HEK293 (cell line): ENCODE results near the gene C19orf33.

Source experiments
- BCL11A ChIP-seq: fragments of 450-650 bp; formaldehyde crosslinking; IDR thresholded peaks from 2 replicates; pipeline ENCODE4 v1.5.1; 2016; ENCODE audit warnings: low read depth, missing biosample characterization, missing genetic modification characterization
- FEZF1 ChIP-seq: fragments of 450-650 bp; formaldehyde crosslinking; IDR thresholded peaks from 2 replicates; pipeline ENCODE4 v1.5.1; 2016; ENCODE audit warnings: missing biosample characterization, missing genetic modification characterization
- KLF9 ChIP-seq: fragments of 450-650 bp; formaldehyde crosslinking; IDR thresholded peaks from 2 replicates; pipeline ENCODE4 v1.5.1; 2016; ENCODE audit warnings: missing biosample characterization, missing genetic modification characterization, low read depth
- PATZ1 ChIP-seq: fragments of 450-650 bp; formaldehyde crosslinking; IDR thresholded peaks from 2 replicates; pipeline ENCODE4 v1.5.1; 2016; ENCODE audit warnings: missing biosample characterization, missing genetic modification characterization
- ZBTB8A ChIP-seq: fragments of 450-650 bp; formaldehyde crosslinking; IDR thresholded peaks from 2 replicates; pipeline ENCODE4 v1.5.1; 2016; ENCODE audit warnings: missing biosample characterization, missing genetic modification characterization
- ZNF146 ChIP-seq: fragments of 450-650 bp; formaldehyde crosslinking; IDR thresholded peaks from 2 replicates; pipeline ENCODE4 v1.5.1; 2016; ENCODE audit warnings: missing biosample characterization, missing genetic modification characterization
- ZNF16 ChIP-seq: fragments of 450-650 bp; formaldehyde crosslinking; IDR thresholded peaks from 2 replicates; pipeline ENCODE4 v1.5.1; 2016; ENCODE audit warnings: low read depth, missing biosample characterization, missing genetic modification characterization
- ZNF211 ChIP-seq: fragments of 450-650 bp; formaldehyde crosslinking; IDR thresholded peaks from 2 replicates; pipeline ENCODE4 v1.5.1; 2016; ENCODE audit warnings: low read depth, missing biosample characterization, missing genetic modification characterization
- ZNF248 ChIP-seq: fragments of 450-650 bp; formaldehyde crosslinking; IDR thresholded peaks from 2 replicates; pipeline ENCODE4 v1.5.1; 2017; ENCODE audit warnings: missing biosample characterization, missing genetic modification characterization
- ZNF274 ChIP-seq, 2 experiments: fragments of 200-500 bp in 1 of 2; fragments of 450-650 bp in 1 of 2; sonication (Bioruptor generic) in 1 of 2; formaldehyde crosslinking in 1 of 2; IDR thresholded peaks; 2 replicates each; pipeline versions ENCODE4 v1.5.1 to v1.6.1; 2014 to 2016; ENCODE audit warnings: borderline replicate concordance in 1 of 2, inconsistent platforms in 1 of 2, low read length in 1 of 2, missing biosample characterization in 1 of 2, missing genetic modification characterization in 1 of 2
- ZNF292 ChIP-seq: fragments of 450-650 bp; formaldehyde crosslinking; IDR thresholded peaks from 2 replicates; pipeline ENCODE4 v1.5.1; 2016; ENCODE audit warnings: low read depth, missing biosample characterization, missing genetic modification characterization, borderline replicate concordance
- ZNF311 ChIP-seq: fragments of 450-650 bp; formaldehyde crosslinking; IDR thresholded peaks from 2 replicates; pipeline ENCODE4 v1.5.1; 2017; ENCODE audit warnings: missing biosample characterization, missing genetic modification characterization, borderline replicate concordance
- ZNF37A ChIP-seq: fragments of 450-650 bp; IDR thresholded peaks from 2 replicates; pipeline ENCODE4 v1.5.1; 2018; ENCODE audit warnings: missing biosample characterization, missing genetic modification characterization
- ZNF501 ChIP-seq: fragments of 450-650 bp; formaldehyde crosslinking; IDR thresholded peaks from 2 replicates; pipeline ENCODE4 v1.5.1; 2016; ENCODE audit warnings: missing biosample characterization, missing genetic modification characterization
- ZNF548 ChIP-seq: fragments of 450-650 bp; formaldehyde crosslinking; IDR thresholded peaks from 2 replicates; pipeline ENCODE4 v1.5.1; 2016; ENCODE audit warnings: missing biosample characterization, missing genetic modification characterization
- ZNF623 ChIP-seq: fragments of 450-650 bp; formaldehyde crosslinking; IDR thresholded peaks from 2 replicates; pipeline ENCODE4 v1.5.1; 2016; ENCODE audit warnings: missing biosample characterization, missing genetic modification characterization
- ZNF624 ChIP-seq: fragments of 450-650 bp; formaldehyde crosslinking; IDR thresholded peaks from 2 replicates; pipeline ENCODE4 v1.5.1; 2017; ENCODE audit warnings: missing biosample characterization, missing genetic modification characterization
- ZNF645 ChIP-seq: fragments of 450-650 bp; formaldehyde crosslinking; IDR thresholded peaks from 2 replicates; pipeline ENCODE4; 2016; ENCODE audit warnings: missing biosample characterization, missing genetic modification characterization
- ZNF664 ChIP-seq: fragments of 450-650 bp; formaldehyde crosslinking; IDR thresholded peaks from 2 replicates; pipeline ENCODE4 v1.5.1; 2016; ENCODE audit warnings: missing biosample characterization, missing genetic modification characterization
- ZNF692 ChIP-seq: fragments of 450-650 bp; formaldehyde crosslinking; IDR thresholded peaks from 2 replicates; pipeline ENCODE4 v1.5.1; 2016; ENCODE audit warnings: missing biosample characterization, missing genetic modification characterization
- ZNF792 ChIP-seq: fragments of 450-650 bp; formaldehyde crosslinking; IDR thresholded peaks from 2 replicates; pipeline ENCODE4 v1.5.1; 2016; ENCODE audit warnings: missing biosample characterization, missing genetic modification characterization
- ZNF837 ChIP-seq: fragments of 450-650 bp; formaldehyde crosslinking; IDR thresholded peaks from 2 replicates; pipeline ENCODE4 v1.5.1; 2016; ENCODE audit warnings: missing biosample characterization, missing genetic modification characterization
- TF ChIP-seq, protein P1 (sequence below): fragments of 450-650 bp; formaldehyde crosslinking; optimal IDR thresholded peaks from 2 replicates; pipeline ENCODE3; 2016; ENCODE audit warnings: missing biosample characterization, mild to moderate bottlenecking, missing genetic modification characterization
- TF ChIP-seq, protein P2 (sequence below): fragments of 450-650 bp; formaldehyde crosslinking; IDR thresholded peaks from 2 replicates; pipeline ENCODE4 v1.5.1; 2016; ENCODE audit warnings: missing biosample characterization, missing genetic modification characterization
- TF ChIP-seq, protein P3 (sequence below): fragments of 450-650 bp; formaldehyde crosslinking; IDR thresholded peaks from 2 replicates; pipeline ENCODE4 v1.5.1; 2016; ENCODE audit warnings: missing biosample characterization, missing genetic modification characterization
- TF ChIP-seq, protein P4 (sequence below): fragments of 450-650 bp; formaldehyde crosslinking; IDR thresholded peaks from 2 replicates; pipeline ENCODE4 v1.5.1; 2016; ENCODE audit warnings: missing biosample characterization, missing genetic modification characterization, low read depth

C19orf33 gene

GRCh38 chr19:38335949-38336637, 32.0 kb downstream of the C19orf33 start (continued):
- TF ChIP-seq ZNF501 (tag by site-specific recombination), result peak; percentile 89
- peak; percentile 92; the same call in 1 of the 2 replicates for TF ChIP-seq ZNF792 (tag by site-specific recombination)
- TF ChIP-seq, protein P1, sequence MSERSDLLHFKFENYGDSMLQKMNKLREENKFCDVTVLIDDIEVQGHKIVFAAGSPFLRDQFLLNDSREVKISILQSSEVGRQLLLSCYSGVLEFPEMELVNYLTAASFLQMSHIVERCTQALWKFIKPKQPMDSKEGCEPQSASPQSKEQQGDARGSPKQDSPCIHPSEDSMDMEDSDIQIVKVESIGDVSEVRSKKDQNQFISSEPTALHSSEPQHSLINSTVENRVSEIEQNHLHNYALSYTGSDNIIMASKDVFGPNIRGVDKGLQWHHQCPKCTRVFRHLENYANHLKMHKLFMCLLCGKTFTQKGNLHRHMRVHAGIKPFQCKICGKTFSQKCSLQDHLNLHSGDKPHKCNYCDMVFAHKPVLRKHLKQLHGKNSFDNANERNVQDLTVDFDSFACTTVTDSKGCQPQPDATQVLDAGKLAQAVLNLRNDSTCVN (tag by site-specific recombination), result peak; percentile 91
- no peak; the same call in 1 of the 2 replicates for TF ChIP-seq ZNF548
- TF ChIP-seq PATZ1 (tag by site-specific recombination), result peak; percentile 6
- no peak for TF ChIP-seq ZNF311 (tag by site-specific recombination)
- no peak for TF ChIP-seq ZNF664
- TF ChIP-seq FEZF1 (tag by site-specific recombination), result peak; percentile 28; the same call in 1 of the 2 replicates
- no peak for TF ChIP-seq ZNF248 (tag by site-specific recombination)
- no peak; the same call in 1 of the 2 replicates for TF ChIP-seq KLF9 (tag by site-specific recombination)
- TF ChIP-seq ZNF623 (tag by site-specific recombination), result no peak
- TF ChIP-seq, protein P2, sequence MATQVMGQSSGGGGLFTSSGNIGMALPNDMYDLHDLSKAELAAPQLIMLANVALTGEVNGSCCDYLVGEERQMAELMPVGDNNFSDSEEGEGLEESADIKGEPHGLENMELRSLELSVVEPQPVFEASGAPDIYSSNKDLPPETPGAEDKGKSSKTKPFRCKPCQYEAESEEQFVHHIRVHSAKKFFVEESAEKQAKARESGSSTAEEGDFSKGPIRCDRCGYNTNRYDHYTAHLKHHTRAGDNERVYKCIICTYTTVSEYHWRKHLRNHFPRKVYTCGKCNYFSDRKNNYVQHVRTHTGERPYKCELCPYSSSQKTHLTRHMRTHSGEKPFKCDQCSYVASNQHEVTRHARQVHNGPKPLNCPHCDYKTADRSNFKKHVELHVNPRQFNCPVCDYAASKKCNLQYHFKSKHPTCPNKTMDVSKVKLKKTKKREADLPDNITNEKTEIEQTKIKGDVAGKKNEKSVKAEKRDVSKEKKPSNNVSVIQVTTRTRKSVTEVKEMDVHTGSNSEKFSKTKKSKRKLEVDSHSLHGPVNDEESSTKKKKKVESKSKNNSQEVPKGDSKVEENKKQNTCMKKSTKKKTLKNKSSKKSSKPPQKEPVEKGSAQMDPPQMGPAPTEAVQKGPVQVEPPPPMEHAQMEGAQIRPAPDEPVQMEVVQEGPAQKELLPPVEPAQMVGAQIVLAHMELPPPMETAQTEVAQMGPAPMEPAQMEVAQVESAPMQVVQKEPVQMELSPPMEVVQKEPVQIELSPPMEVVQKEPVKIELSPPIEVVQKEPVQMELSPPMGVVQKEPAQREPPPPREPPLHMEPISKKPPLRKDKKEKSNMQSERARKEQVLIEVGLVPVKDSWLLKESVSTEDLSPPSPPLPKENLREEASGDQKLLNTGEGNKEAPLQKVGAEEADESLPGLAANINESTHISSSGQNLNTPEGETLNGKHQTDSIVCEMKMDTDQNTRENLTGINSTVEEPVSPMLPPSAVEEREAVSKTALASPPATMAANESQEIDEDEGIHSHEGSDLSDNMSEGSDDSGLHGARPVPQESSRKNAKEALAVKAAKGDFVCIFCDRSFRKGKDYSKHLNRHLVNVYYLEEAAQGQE, result peak; percentile 74
- no peak; the same call in 1 of the 2 replicates for TF ChIP-seq ZNF211 (tag by site-specific recombination)
- TF ChIP-seq, protein P3, sequence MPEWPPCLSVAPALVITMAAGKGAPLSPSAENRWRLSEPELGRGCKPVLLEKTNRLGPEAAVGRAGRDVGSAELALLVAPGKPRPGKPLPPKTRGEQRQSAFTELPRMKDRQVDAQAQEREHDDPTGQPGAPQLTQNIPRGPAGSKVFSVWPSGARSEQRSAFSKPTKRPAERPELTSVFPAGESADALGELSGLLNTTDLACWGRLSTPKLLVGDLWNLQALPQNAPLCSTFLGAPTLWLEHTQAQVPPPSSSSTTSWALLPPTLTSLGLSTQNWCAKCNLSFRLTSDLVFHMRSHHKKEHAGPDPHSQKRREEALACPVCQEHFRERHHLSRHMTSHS (tag by site-specific recombination), result peak; percentile 68; the same call in 1 of the 2 replicates
- TF ChIP-seq ZNF274 (IDR thresholded peaks at IDR 0.05; ENCODE audit: low read length), result no peak
- no peak for TF ChIP-seq ZNF274 (tag by site-specific recombination; IDR thresholded peaks at IDR 0.05; ENCODE audit: borderline replicate concordance)
- peak; percentile 83; the same call in 1 of the 2 replicates for TF ChIP-seq ZNF837 (tag by site-specific recombination)
- TF ChIP-seq ZNF37A, result no peak
- TF ChIP-seq, protein P4, sequence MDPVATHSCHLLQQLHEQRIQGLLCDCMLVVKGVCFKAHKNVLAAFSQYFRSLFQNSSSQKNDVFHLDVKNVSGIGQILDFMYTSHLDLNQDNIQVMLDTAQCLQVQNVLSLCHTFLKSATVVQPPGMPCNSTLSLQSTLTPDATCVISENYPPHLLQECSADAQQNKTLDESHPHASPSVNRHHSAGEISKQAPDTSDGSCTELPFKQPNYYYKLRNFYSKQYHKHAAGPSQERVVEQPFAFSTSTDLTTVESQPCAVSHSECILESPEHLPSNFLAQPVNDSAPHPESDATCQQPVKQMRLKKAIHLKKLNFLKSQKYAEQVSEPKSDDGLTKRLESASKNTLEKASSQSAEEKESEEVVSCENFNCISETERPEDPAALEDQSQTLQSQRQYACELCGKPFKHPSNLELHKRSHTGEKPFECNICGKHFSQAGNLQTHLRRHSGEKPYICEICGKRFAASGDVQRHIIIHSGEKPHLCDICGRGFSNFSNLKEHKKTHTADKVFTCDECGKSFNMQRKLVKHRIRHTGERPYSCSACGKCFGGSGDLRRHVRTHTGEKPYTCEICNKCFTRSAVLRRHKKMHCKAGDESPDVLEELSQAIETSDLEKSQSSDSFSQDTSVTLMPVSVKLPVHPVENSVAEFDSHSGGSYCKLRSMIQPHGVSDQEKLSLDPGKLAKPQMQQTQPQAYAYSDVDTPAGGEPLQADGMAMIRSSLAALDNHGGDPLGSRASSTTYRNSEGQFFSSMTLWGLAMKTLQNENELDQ (tag by site-specific recombination), result no peak
- TF ChIP-seq ZNF624 (tag by site-specific recombination), result no peak
- no peak; the same call in 1 of the 2 replicates for TF ChIP-seq ZNF146
- no peak; the same call in none of the 2 replicates for TF ChIP-seq ZNF692 (tag by site-specific recombination)
- TF ChIP-seq ZNF16 (tag by site-specific recombination), result no peak; the same call in 1 of the 2 replicates
- TF ChIP-seq ZNF645 (tag by site-specific recombination), result peak; percentile 82; the same call in 1 of the 2 replicates
- TF ChIP-seq BCL11A, result peak; percentile 69; the same call in 1 of the 2 replicates
- peak; percentile 34; the same call in 1 of the 2 replicates for TF ChIP-seq ZBTB8A (tag by site-specific recombination)
- no peak for TF ChIP-seq ZNF292
